ENCODE measurements around the gene GSTM1. TPM values are rescaled to one million over a fixed set of nuclear protein-coding genes. Genes with fewer than 3 reads are reported as not detected.

Gene GSTM1
- total RNA-seq, 1 donor from 2014 or later, result not detected

DNA sequence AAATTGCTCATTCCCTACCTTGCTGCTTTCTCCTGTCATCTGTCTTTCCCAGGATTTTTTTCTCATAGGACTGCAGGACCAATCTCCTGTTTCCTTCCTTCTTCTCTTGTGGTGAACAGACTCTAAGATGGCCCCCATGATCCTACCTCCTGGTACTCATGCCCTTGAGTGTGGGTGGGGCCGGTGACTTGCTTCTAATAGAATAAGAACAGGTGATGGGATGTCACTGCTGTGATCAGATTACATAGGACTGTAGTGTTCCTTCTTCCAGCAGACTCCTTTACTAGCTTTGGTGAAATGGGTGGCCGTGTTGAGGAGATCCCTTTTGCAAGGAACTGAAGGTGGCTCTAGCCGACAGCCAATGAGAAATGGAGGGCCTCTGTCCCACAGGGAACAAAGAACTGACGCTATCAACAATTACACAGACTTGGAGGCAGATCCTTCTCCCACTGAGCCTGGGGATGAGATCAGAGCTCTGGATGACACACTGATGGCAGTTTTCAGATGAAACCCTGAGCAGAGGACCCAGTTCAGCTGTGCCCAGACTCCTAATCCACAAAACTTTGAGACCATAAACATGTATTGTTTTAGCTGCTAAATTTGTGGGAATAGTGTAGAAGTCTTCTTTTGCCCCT lies 45.7 kb downstream of the GSTM1 start:
- DNase-seq (ENCODE audit: low read depth), result no peak
- Mint-ChIP-seq H3K4me1 (ENCODE audit: low read depth, unreplicated experiment) (peaks cover 7% of the 10 kb centered on the region), H3K4me3 (ENCODE audit: unreplicated experiment) (no peak overlapping the region), H3K36me3 (ENCODE audit: low read depth, unreplicated experiment) (peaks cover 24% of the 10 kb centered on the region), H3K27me3 (ENCODE audit: low read depth, unreplicated experiment) (peaks cover 25% of the 10 kb centered on the region), H3K9me3 (ENCODE audit: unreplicated experiment) (peaks cover 2% of the 10 kb centered on the region), H3K27ac (ENCODE audit: unreplicated experiment) (no peak overlapping the region)
- Histone ChIP-seq H3K27ac (ENCODE audit: low read depth, low read length) (no peak overlapping the region), H3K9ac (ENCODE audit: low read length) (no peak overlapping the region), H3K4me1 (ENCODE audit: insufficient read depth, low read length) (peaks cover 9% of the 10 kb centered on the region), H3K27me3 (ENCODE audit: insufficient read depth, low read length) (no peaks in the 10 kb centered on the region), H3K9me3 (ENCODE audit: insufficient read depth, low read depth, low read length) (no peaks in the 10 kb centered on the region), H3K4me2 (ENCODE audit: low read length) (no peak overlapping the region), H3K36me3 (ENCODE audit: insufficient read depth, low read length) (peaks cover 4% of the 10 kb centered on the region), H4K20me1 (ENCODE audit: insufficient read depth, low read length) (no peaks in the 10 kb centered on the region), H2AFZ (ENCODE audit: low read depth, low read length) (no peak overlapping the region), H3K4me3 (ENCODE audit: insufficient read depth, low read depth, low read length) (no peak overlapping the region), H3K79me2 (ENCODE audit: insufficient read depth, low read length) (no peaks in the 10 kb centered on the region)
- TF ChIP-seq, protein P1, sequence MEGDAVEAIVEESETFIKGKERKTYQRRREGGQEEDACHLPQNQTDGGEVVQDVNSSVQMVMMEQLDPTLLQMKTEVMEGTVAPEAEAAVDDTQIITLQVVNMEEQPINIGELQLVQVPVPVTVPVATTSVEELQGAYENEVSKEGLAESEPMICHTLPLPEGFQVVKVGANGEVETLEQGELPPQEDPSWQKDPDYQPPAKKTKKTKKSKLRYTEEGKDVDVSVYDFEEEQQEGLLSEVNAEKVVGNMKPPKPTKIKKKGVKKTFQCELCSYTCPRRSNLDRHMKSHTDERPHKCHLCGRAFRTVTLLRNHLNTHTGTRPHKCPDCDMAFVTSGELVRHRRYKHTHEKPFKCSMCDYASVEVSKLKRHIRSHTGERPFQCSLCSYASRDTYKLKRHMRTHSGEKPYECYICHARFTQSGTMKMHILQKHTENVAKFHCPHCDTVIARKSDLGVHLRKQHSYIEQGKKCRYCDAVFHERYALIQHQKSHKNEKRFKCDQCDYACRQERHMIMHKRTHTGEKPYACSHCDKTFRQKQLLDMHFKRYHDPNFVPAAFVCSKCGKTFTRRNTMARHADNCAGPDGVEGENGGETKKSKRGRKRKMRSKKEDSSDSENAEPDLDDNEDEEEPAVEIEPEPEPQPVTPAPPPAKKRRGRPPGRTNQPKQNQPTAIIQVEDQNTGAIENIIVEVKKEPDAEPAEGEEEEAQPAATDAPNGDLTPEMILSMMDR (IDR thresholded peaks at IDR 0.05; ENCODE audit: insufficient read depth, low read depth, low read length), result no peak
- TF ChIP-seq EZH2 (IDR thresholded peaks at IDR 0.05; ENCODE audit: insufficient read depth, low read length), result no peak
- FAIRE-seq, result no peak

DNA sequence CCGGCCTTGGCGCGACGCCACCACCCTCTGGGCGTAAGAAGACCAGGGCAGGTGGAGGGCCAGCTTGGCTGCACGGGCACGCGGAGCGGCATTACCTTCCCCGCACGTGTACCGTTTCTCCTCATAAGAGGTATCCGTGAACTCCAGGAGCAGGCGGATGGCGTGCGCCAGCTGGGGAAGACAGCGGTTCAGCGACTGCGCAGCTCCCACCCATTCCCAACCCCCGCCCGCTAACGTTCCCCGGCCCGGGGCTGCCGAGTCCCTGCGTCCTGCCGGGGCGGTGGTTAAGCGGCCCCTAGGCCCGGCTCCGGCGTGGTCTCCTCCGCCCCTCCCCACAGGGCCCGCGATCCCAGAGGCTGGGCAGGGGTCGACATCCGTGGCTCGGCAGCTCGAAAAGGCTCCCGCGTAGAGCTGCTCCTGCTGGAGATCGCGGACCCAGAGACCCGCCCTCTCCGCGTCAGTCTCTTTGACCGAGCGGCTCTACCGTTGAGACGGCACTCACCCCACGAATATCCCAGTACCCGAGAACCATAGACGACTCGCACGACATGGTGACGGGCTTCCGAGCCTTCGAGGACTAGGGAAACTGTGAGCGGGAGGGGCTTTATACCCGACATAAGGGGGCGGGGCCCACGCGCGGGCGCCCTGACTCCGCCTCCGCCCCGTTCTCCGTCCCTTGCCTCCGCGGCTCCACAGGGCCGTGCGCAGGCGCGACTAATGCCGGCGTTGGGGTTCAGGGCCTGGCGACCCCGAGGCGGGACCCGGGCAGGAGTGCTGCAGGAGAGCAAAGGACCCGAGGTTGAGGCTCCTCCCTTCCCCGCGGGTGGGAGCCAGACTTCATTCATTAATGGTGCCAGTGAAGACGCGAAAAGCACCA lies 52.4 kb downstream of the GSTM1 start:
- Histone ChIP-seq H3K9me3 (ENCODE audit: insufficient read depth, low read depth, low read length) (no peaks in the 10 kb centered on the region), H3K79me2 (ENCODE audit: insufficient read depth, low read length) (peaks cover 2% of the 10 kb centered on the region), H3K36me3 (ENCODE audit: insufficient read depth, low read length) (peaks cover 4% of the 10 kb centered on the region), H3K27ac (ENCODE audit: low read depth, low read length) (peak overlapping the region; percentile 44), H3K4me1 (ENCODE audit: insufficient read depth, low read length) (peaks cover 7% of the 10 kb centered on the region), H3K9ac (ENCODE audit: low read length) (peak overlapping the region; percentile 87), H3K4me3 (ENCODE audit: insufficient read depth, low read depth, low read length) (peak overlapping the region; percentile 72), H4K20me1 (ENCODE audit: insufficient read depth, low read length) (no peaks in the 10 kb centered on the region), H3K4me2 (ENCODE audit: low read length) (peak overlapping the region; percentile 94), H2AFZ (ENCODE audit: low read depth, low read length) (peak overlapping the region; percentile 98), H3K27me3 (ENCODE audit: insufficient read depth, low read length) (no peaks in the 10 kb centered on the region)
- FAIRE-seq (no peak), DNase-seq (ENCODE audit: low read depth) (peak; percentile 47)
- H3K4me1 Mint-ChIP-seq (ENCODE audit: low read depth, unreplicated experiment), result no peaks in the 10 kb centered on the region
- peaks cover 5% of the 10 kb centered on the region for H3K9me3 Mint-ChIP-seq (ENCODE audit: unreplicated experiment)
- H3K27me3 Mint-ChIP-seq (ENCODE audit: low read depth, unreplicated experiment), result peaks cover 52% of the 10 kb centered on the region
- TF ChIP-seq, protein P1 (IDR thresholded peaks at IDR 0.05; ENCODE audit: insufficient read depth, low read depth, low read length), result no peak
- TF ChIP-seq EZH2 (IDR thresholded peaks at IDR 0.05; ENCODE audit: insufficient read depth, low read length), result no peak
- H3K4me3 Mint-ChIP-seq (ENCODE audit: unreplicated experiment), result peak overlapping the region; percentile 86
- H3K36me3 Mint-ChIP-seq (ENCODE audit: low read depth, unreplicated experiment), result peaks cover 17% of the 10 kb centered on the region
- H3K27ac Mint-ChIP-seq (ENCODE audit: unreplicated experiment), result no peak overlapping the region

Measured in astrocyte (in vitro differentiated cells and primary cell).